Hepatocyte (in vitro differentiated cells): ENCODE measurements around the gene NT5C1B. TPM values are rescaled to one million over a fixed set of nuclear protein-coding genes. Genes with fewer than 3 reads are reported as not detected.

Experiments used
- DNase-seq: peaks from one replicate; pipeline ENCODE4 v3.0.0-alpha.2; 2016; ENCODE audit warnings: low spot score
- H2AFZ ChIP-seq: fragments of 200-600 bp; sonication (generic); 2 replicates; pipeline ENCODE4 v1.6.0; 2016; ENCODE audit warnings: antibody characterized with exemption, mild to moderate bottlenecking
- H3K27ac ChIP-seq: fragments of 200-600 bp; sonication (generic); 2 replicates; pipeline ENCODE4 v1.5.1; 2016; ENCODE audit warnings: mild to moderate bottlenecking
- H3K27me3 ChIP-seq: fragments of 200-600 bp; sonication (generic); 2 replicates; pipeline ENCODE4 v1.6.1; 2016
- H3K36me3 ChIP-seq: fragments of 200-600 bp; sonication (generic); replicated peaks from 2 replicates; pipeline ENCODE4 v1.5.1; 2016; ENCODE audit warnings: low read depth; ENCODE audit not compliant: insufficient read depth
- H3K4me1 ChIP-seq: fragments of 200-600 bp; sonication (generic); 2 replicates; pipeline ENCODE4 v1.5.1; 2016; ENCODE audit warnings: mild to moderate bottlenecking, moderate library complexity; ENCODE audit not compliant: insufficient read depth
- H3K4me2 ChIP-seq: fragments of 200-600 bp; sonication (generic); 2 replicates; pipeline ENCODE4 v1.6.0; 2016
- H3K4me3 ChIP-seq: fragments of 200-600 bp; sonication (generic); 2 replicates; pipeline ENCODE4 v1.5.1; 2016; ENCODE audit warnings: mild to moderate bottlenecking
- H3K79me2 ChIP-seq: fragments of 200-600 bp; sonication (generic); 2 replicates; pipeline ENCODE4 v1.6.0; 2017; ENCODE audit warnings: mild to moderate bottlenecking
- H3K9me2 ChIP-seq: fragments of 200-600 bp; sonication (generic); replicated peaks from 2 replicates; pipeline ENCODE4 v1.6.0; 2017; ENCODE audit warnings: mild to moderate bottlenecking; ENCODE audit not compliant: insufficient read depth
- H3K9me3 ChIP-seq: fragments of 200-600 bp; sonication (generic); 2 replicates; pipeline ENCODE4 v1.5.1; 2016; ENCODE audit warnings: low read depth, mild to moderate bottlenecking
- H4K20me1 ChIP-seq: fragments of 200-600 bp; sonication (generic); 2 replicates; pipeline ENCODE4 v1.6.0; 2016; ENCODE audit warnings: mild to moderate bottlenecking; ENCODE audit not compliant: insufficient read depth, poor library complexity, severe bottlenecking
- EZH2 ChIP-seq: fragments of 200-600 bp; sonication (generic); IDR thresholded peaks from 2 replicates; pipeline ENCODE4 v1.6.1; 2016; ENCODE audit warnings: antibody characterized with exemption, mild to moderate bottlenecking, borderline replicate concordance
- EZH2phosphoT487 ChIP-seq: fragments of 200-600 bp; sonication (generic); IDR thresholded peaks from one replicate; pipeline ENCODE4 v1.6.1; 2018; ENCODE audit warnings: antibody characterized with exemption, mild to moderate bottlenecking, low read depth, moderate library complexity; ENCODE audit not compliant: unreplicated experiment, severe bottlenecking
- WGBS: methylation state at CpG from one replicate; pipeline ENCODE4 v1.1.6; 2016; ENCODE audit warnings: low lambda C conversion rate; ENCODE audit errors: missing lambda C conversion rate; 5-methylcytosine and 5-hydroxymethylcytosine counted together
- polyA plus RNA-seq: library from polyadenylated mRNA; unstranded; fragments of >200 nt; fragmentation: Nextera tagmentation; extraction: Ambion mirVana; gene quantifications from 2 replicates; pipeline ENCODE4 v1.2.1, GENCODE V29; 2016
- total RNA-seq: library from RNA; depleted of rRNA; stranded (reverse); fragments of >200 nt; gene quantifications from 2 replicates; pipeline ENCODE4 v1.2.3, GENCODE V29; 2014
- TF ChIP-seq, protein P1 (sequence below): fragments of 200-600 bp; sonication (generic); IDR thresholded peaks from 2 replicates; pipeline ENCODE4 v1.5.1; 2016; ENCODE audit warnings: antibody characterized with exemption, mild to moderate bottlenecking; ENCODE audit not compliant: poor library complexity

Gene NT5C1B
- total and polyA plus RNA-seq, 2 experiments from 2014 or later = 0.22 TPM; not detected in 1

DNA sequence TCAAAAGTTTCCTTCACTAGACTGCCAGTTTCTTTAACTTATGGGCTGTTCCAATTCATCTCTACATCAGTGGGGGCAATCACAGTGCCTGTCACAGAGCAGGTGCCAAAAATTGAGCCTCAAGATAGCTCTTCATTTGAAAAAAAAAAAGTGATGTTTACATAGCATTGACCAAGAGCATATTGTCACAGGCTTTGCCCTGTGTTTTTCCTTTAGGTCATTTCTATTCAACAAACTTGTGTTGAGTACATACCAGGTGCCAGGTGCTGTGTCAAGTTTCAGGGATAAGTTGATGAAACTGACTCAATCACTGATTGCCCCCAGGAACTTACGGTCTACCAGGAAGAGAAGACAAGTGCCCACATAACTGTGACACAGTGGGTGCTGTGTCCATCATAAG is 22.2 kb upstream of the NT5C1B start:
- TF ChIP-seq EZH2phosphoT487 = no peak
- no peak for TF ChIP-seq EZH2
- TF ChIP-seq, protein P1, sequence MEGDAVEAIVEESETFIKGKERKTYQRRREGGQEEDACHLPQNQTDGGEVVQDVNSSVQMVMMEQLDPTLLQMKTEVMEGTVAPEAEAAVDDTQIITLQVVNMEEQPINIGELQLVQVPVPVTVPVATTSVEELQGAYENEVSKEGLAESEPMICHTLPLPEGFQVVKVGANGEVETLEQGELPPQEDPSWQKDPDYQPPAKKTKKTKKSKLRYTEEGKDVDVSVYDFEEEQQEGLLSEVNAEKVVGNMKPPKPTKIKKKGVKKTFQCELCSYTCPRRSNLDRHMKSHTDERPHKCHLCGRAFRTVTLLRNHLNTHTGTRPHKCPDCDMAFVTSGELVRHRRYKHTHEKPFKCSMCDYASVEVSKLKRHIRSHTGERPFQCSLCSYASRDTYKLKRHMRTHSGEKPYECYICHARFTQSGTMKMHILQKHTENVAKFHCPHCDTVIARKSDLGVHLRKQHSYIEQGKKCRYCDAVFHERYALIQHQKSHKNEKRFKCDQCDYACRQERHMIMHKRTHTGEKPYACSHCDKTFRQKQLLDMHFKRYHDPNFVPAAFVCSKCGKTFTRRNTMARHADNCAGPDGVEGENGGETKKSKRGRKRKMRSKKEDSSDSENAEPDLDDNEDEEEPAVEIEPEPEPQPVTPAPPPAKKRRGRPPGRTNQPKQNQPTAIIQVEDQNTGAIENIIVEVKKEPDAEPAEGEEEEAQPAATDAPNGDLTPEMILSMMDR = no peak
- Histone ChIP-seq H3K27ac (no peak overlapping the region), H2AFZ (no peak overlapping the region), H3K4me3 (no peak overlapping the region), H3K9me3 (no peaks in the 10 kb centered on the region), H4K20me1 (no peaks in the 10 kb centered on the region), H3K4me1 (no peaks in the 10 kb centered on the region), H3K36me3 (no peaks in the 10 kb centered on the region), H3K79me2 (no peaks in the 10 kb centered on the region), H3K27me3 (no peaks in the 10 kb centered on the region), H3K9me2 (no peaks in the 10 kb centered on the region), H3K4me2 (no peak overlapping the region)
- no peak for DNase-seq
- 96% methylated on average over 1 of the region's 1 CpG for WGBS

DNA sequence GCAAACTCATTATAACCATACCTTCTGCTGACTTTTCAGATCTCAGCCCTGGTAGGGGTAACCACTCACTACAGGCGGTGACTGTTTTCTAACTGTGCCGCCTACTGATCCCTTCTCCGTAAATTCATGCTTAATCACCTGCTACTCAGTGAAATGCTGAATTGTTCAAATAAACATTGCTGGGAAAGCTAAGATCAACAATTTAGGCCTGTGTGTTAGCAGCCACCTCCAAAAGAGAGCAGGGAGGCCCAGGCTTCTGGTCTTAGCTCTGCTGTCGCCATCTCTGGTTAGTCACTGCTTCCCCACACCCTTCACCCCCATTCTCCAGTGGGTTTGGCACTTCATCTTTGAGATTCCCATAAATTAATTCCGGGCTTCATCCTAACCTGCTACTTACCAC is 21.8 kb upstream of the NT5C1B start:
- Histone ChIP-seq H3K27ac (no peak overlapping the region), H3K9me3 (no peaks in the 10 kb centered on the region), H2AFZ (no peak overlapping the region), H3K27me3 (no peaks in the 10 kb centered on the region), H3K4me3 (no peak overlapping the region), H4K20me1 (no peaks in the 10 kb centered on the region), H3K79me2 (no peaks in the 10 kb centered on the region), H3K4me2 (no peak overlapping the region), H3K4me1 (no peaks in the 10 kb centered on the region), H3K9me2 (no peaks in the 10 kb centered on the region), H3K36me3 (no peaks in the 10 kb centered on the region)
- TF ChIP-seq EZH2 = no peak
- TF ChIP-seq EZH2phosphoT487 = no peak
- TF ChIP-seq, protein P1 = no peak
- 78% methylated on average over 5 of the region's 5 CpGs for WGBS
- DNase-seq = no peak

GRCh38 chr2:18610651-18611050 is 21.3 kb upstream of the NT5C1B start:
- H3K27me3 ChIP-seq = no peaks in the 10 kb centered on the region
- DNase-seq = no peak
- 96% methylated on average over 1 of the region's 1 CpG for WGBS
- no peaks in the 10 kb centered on the region for H3K9me3 ChIP-seq
- no peaks in the 10 kb centered on the region for H3K9me2 ChIP-seq
- no peak overlapping the region for H3K4me2 ChIP-seq
- H4K20me1 ChIP-seq = no peaks in the 10 kb centered on the region
- H3K4me3 ChIP-seq = no peak overlapping the region
- no peak overlapping the region for H2AFZ ChIP-seq
- H3K4me1 ChIP-seq = no peaks in the 10 kb centered on the region
- no peak overlapping the region for H3K27ac ChIP-seq
- no peaks in the 10 kb centered on the region for H3K36me3 ChIP-seq
- TF ChIP-seq EZH2 = no peak
- TF ChIP-seq EZH2phosphoT487 = no peak
- TF ChIP-seq, protein P1 = no peak
- no peaks in the 10 kb centered on the region for H3K79me2 ChIP-seq

DNA sequence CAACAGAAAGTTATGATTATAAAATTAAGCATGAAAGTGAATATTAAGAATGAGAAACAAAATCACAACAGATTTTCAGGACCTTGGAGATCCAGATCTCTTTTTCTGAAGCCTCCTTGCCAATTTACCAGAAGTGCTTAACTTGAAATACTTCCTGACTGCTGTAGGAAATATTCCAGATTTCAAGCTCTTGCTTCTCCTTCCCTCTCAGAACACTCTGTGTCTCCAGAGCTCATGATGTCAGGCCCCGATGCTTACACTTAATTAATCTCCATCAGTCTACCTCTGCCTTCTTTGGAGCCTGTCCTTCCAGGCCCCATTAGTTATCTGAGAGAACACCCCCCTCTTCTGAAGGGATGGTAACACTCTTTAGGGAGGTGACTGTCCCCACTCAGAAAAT is 20.7 kb upstream of the NT5C1B start:
- Histone ChIP-seq H3K4me3 (no peak overlapping the region), H2AFZ (no peak overlapping the region), H3K27me3 (no peaks in the 10 kb centered on the region), H3K9me2 (no peaks in the 10 kb centered on the region), H4K20me1 (no peaks in the 10 kb centered on the region), H3K27ac (no peak overlapping the region), H3K36me3 (no peaks in the 10 kb centered on the region), H3K4me2 (no peak overlapping the region), H3K4me1 (no peaks in the 10 kb centered on the region), H3K9me3 (no peaks in the 10 kb centered on the region), H3K79me2 (no peaks in the 10 kb centered on the region)
- whole genome bisulfite sequencing = 67% methylated on average over 1 of the region's 1 CpG
- TF ChIP-seq EZH2phosphoT487 = no peak
- TF ChIP-seq EZH2 = no peak
- TF ChIP-seq, protein P1 = no peak
- DNase-seq = no peak
